Gastroesophageal sphincter (tissue), 3 donors: ENCODE data around the gene FBXL20.

ENCODE experiments used
- CTCF ChIP-seq, 4 experiments: fragments of 200-600 bp in 2 of 4; fragments of 450-650 bp in 2 of 4; sonication (generic) in 1 of 4; IDR thresholded peaks; one replicate each; pipeline ENCODE4 v1.5.1; 2017 to 2019; ENCODE audit warnings: antibody characterized with exemption in 4 of 4, mild to moderate bottlenecking in 2 of 4, moderate library complexity in 2 of 4
- POLR2A ChIP-seq, 2 donors: fragments of 450-650 bp; IDR thresholded peaks; one replicate each; pipeline ENCODE4 v1.6.1; 2017; ENCODE audit warnings: antibody characterized with exemption in 2 of 2, mild to moderate bottlenecking in 2 of 2, moderate library complexity in 1 of 2

DNA sequence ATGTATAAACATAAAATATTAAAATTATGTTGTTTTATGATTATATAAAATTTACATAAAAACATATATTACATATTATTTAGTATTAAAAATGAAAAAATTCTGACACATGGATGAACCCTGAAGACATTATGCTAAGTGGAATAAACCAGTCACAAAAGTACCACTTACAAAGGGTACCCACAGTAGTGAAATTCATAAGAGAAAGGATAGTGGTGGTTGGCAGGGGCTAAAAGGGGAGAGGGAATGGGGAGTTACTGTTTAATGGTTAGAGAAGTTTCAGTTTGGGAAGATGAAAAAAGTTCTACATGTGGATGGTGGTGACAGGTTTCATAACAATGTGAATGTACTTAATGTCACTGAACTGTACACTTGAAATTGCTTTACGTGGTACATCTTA lies 41.4 kb downstream of the FBXL20 start:
- no peak for TF ChIP-seq POLR2A (IDR thresholded peaks at IDR 0.05)
- no peak for TF ChIP-seq CTCF (IDR thresholded peaks at IDR 0.05)
